Stimulated activated CD8-positive, alpha-beta memory T cell treated with anti-CD3 and anti-CD28 coated beads, Interleukin-15, amount 100 ng/mL, for 4 hours (primary cell): ENCODE measurements around the gene SMIM15.

ENCODE experiments used
- DNase-seq, 2 donors: peaks; one replicate each; pipeline ENCODE4 v3.0.0-alpha.2; 2020; ENCODE audit warnings: low read depth in 2 of 2

SMIM15 gene

GRCh38 chr5:61159836-61160235 is 2.4 kb downstream of the SMIM15 start:
- no peak for DNase-seq

DNA sequence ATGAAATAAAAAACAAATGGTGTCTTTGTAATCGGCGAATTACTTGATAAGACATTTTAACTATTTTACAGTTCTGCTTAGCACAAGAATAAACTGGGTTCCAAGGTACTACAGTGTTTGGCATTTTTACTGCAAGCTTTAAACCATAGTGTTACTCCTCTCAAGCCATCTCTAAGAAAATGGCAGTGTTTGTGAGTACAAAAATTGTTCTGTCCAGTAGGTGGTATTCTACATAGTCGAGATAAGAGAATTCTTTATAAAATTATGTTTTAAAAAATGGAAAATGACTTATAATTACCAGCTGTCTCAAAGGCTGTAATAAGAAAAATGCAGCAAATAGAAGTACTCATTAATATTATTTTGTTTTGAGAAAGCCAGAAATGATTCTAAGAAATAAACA is 3.2 kb downstream of the SMIM15 start:
- no peak for DNase-seq

GRCh38 chr5:61151893-61152292 is 10.4 kb downstream of the SMIM15 start:
- DNase-seq = no peak

- no peak for DNase-seq
Measured at GRCh38 chr5:61148515-61148914, 13.8 kb downstream of the SMIM15 start.

DNA sequence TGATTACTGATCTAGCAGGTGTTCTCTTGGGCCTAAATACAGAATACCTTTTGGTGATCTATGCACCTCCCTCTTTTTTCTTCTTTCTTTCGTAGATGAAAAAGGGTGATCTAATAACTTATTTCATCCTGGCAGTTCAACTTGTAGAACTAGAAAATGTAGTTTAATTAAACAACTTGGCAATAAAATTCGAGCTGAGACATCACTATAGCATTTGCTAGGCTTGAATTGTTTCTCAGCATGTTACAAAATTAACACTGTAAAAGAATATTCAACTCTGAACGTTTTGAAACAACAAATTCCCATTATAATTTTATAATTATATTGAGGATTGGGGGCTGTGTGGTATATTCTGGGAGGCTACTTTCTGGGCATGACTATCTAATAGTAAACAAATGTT is 19.5 kb downstream of the SMIM15 start:
- no peak for DNase-seq

- no peak for DNase-seq
Measured at GRCh38 chr5:61142391-61142790, 19.9 kb downstream of the SMIM15 start.

DNA sequence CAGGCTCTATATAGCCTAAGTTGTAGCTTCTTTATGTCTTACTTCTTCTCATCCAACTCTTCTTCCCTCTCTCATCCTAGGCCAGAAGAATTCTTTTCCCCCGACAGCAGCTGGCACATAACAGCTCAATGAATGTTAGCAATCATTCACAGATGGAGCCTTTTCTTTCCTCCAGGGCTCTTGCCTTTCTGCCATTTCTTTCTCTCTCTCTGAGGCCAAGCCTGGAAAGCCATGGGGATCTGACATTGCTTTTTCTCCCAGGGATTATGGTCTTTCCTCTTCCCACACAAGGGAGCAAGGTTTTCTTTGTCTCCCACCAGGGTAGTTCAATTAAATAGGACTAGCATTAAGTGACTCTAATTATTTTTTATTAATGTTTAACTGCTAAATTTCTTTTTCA is 20.5 kb downstream of the SMIM15 start:
- DNase-seq = no peak

GRCh38 chr5:61139931-61140330 is 22.3 kb downstream of the SMIM15 start:
- no peak for DNase-seq

GRCh38 chr5:61139094-61139873 is 23.0 kb downstream of the SMIM15 start:
- DNase-seq = no peak

DNA sequence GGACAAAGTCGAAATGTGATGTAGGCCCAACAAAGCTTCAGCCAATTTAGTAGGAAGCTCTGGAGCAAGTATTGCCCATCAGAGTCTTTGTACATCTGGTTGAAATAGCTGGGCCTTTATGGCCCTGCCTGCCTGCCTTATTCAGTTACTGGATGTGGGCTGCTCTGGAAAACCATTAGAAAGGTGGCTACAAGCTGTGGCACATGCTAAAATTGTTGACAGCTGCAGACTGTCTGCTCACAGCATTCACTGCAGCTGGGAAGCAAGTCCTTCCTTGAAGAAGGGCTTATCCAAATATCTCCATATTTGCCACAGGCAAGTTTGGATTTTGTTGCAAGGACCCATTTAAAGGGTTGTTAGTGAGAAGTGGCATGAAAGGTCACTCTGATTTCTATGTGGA is 24.4 kb downstream of the SMIM15 start:
- DNase-seq = no peak

- no peak for DNase-seq
Measured at GRCh38 chr5:61132559-61132958, 29.7 kb downstream of the SMIM15 start.

- DNase-seq = no peak
Measured at GRCh38 chr5:61130289-61130688, 32.0 kb downstream of the SMIM15 start.

GRCh38 chr5:61123145-61123544 is 39.1 kb downstream of the SMIM15 start:
- no peak for DNase-seq

GRCh38 chr5:61120534-61120933 is 41.7 kb downstream of the SMIM15 start:
- DNase-seq = no peak

GRCh38 chr5:61119066-61119465 is 43.2 kb downstream of the SMIM15 start:
- DNase-seq = no peak

- no peak for DNase-seq
Measured at GRCh38 chr5:61115968-61116367, 46.3 kb downstream of the SMIM15 start.

DNA sequence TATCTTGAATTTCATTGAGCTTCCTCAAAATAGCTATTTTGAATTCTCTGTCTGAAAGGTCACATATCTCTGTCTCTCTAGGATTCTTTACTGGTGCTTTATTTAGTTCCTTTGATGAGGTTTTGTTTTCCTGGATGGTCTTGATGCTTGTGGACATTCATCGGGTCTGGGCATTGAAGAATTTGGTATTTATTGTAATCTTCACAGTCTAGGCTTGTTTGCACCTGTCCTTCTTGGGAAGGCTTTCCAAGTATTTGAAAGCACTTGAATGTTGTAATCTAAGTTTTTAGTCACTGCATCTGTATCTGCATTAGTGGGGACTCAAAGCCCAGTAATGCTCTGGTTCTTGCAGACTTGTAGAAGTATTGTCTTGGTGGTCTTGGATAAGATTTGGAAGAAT is 47.8 kb downstream of the SMIM15 start:
- DNase-seq = no peak
